Measurements from ENCODE around the gene PARD6G.

PARD6G gene

GRCh38 chr18:80247393-80247841 is at the start of gene PARD6G:
TSS of gene PARD6G (minus strand) at chr18:80247514. CDS start at chr18:80247348, 166 bp downstream.
- DNase-seq = peak; percentile 48

GRCh38 chr18:80262241-80263033 is 15.1 kb upstream of the PARD6G start:
- peak; percentile 27 for DNase-seq

GRCh38 chr18:80259610-80260009 is 12.3 kb upstream of the PARD6G start:
- DNase-seq = no peak

- DNase-seq = no peak
Measured at GRCh38 chr18:80258640-80259039, 11.3 kb upstream of the PARD6G start.

GRCh38 chr18:80257579-80258543 is 10.5 kb upstream of the PARD6G start:
- peak; percentile 48 for DNase-seq

- no peak for DNase-seq
Measured at GRCh38 chr18:80254971-80255500, 7.7 kb upstream of the PARD6G start.

GRCh38 chr18:80253871-80254492 is 6.7 kb upstream of the PARD6G start:
- DNase-seq = no peak

- no peak for DNase-seq
Measured at GRCh38 chr18:80253236-80253635, 5.9 kb upstream of the PARD6G start.

- DNase-seq = no peak
Measured at GRCh38 chr18:80252136-80252535, 4.8 kb upstream of the PARD6G start.

GRCh38 chr18:80251700-80252099 is 4.4 kb upstream of the PARD6G start:
- no peak for DNase-seq

- no peak for DNase-seq
Measured at GRCh38 chr18:80250740-80251364, 3.5 kb upstream of the PARD6G start.

GRCh38 chr18:80249217-80250093 is 2.1 kb upstream of the PARD6G start:
- DNase-seq = no peak

GRCh38 chr18:80246445-80247392 is 595 bp downstream of the PARD6G start:
- no peak for DNase-seq

GRCh38 chr18:80245781-80246444 is 1.4 kb downstream of the PARD6G start:
- no peak for DNase-seq

GRCh38 chr18:80244956-80245730 is 2.2 kb downstream of the PARD6G start:
- DNase-seq = no peak

GRCh38 chr18:80244167-80244566 is 3.1 kb downstream of the PARD6G start:
- DNase-seq = no peak

GRCh38 chr18:80243204-80243603 is 4.1 kb downstream of the PARD6G start:
- DNase-seq = no peak

GRCh38 chr18:80241919-80242777 is 5.2 kb downstream of the PARD6G start:
- no peak for DNase-seq
